Muscle layer of colon (tissue), 2 donors: ENCODE measurements around the gene VPS54.

ENCODE experiments used
- H3K27ac ChIP-seq: one replicate; pipeline ENCODE4 v1.7.0; 2013; ENCODE audit warnings: low read depth, mild to moderate bottlenecking, low read length, moderate library complexity
- H3K27me3 ChIP-seq, 2 donors: one replicate each; pipeline ENCODE4 v1.7.0; 2013; ENCODE audit warnings: low read length in 2 of 2, mild to moderate bottlenecking in 2 of 2; ENCODE audit not compliant: insufficient read depth in 2 of 2, control insufficient read depth in 1 of 2
- H3K36me3 ChIP-seq: one replicate; pipeline ENCODE4 v1.7.0; 2013; ENCODE audit warnings: mild to moderate bottlenecking, low read length; ENCODE audit not compliant: insufficient read depth
- H3K4me1 ChIP-seq: one replicate; pipeline ENCODE4 v1.7.0; 2013; ENCODE audit warnings: mild to moderate bottlenecking, low read length; ENCODE audit not compliant: insufficient read depth
- H3K4me3 ChIP-seq, 2 donors: one replicate each; pipeline ENCODE4 v1.7.0; 2013; ENCODE audit warnings: low read length in 2 of 2, low read depth in 1 of 2, mild to moderate bottlenecking in 1 of 2, moderate library complexity in 1 of 2
- H3K9ac ChIP-seq: one replicate; pipeline ENCODE4 v1.7.0; 2013; ENCODE audit warnings: low read length
- H3K9me3 ChIP-seq: one replicate; pipeline ENCODE4 v1.7.0; 2013; ENCODE audit warnings: mild to moderate bottlenecking, low read length
- donor health status: abdominal sarcoma.
- donor health status: Adenocarcinoma of cecum.

Gene VPS54

DNA sequence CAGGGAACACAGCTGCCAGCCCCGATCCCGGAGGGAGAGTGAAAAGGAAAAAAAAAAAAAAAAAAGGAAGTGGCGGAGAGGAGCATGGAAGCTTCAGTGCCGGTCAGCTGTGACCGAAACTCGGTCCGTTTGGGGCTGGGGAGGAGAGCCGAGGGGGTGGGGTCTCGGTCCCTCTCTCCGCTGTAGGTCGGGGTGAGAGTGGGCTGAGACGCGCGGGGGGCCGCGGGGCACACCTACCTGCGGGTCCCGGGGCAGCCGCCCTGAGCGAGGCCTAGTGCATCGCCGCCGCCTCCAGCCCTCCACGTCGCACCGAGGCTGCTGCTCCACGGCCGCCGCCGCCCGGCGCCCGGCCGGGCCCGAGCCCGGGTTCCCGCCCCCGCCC is 536 bp downstream of the VPS54 start:
- H3K4me3 ChIP-seq = peak overlapping the region; percentile 75 to 89

DNA sequence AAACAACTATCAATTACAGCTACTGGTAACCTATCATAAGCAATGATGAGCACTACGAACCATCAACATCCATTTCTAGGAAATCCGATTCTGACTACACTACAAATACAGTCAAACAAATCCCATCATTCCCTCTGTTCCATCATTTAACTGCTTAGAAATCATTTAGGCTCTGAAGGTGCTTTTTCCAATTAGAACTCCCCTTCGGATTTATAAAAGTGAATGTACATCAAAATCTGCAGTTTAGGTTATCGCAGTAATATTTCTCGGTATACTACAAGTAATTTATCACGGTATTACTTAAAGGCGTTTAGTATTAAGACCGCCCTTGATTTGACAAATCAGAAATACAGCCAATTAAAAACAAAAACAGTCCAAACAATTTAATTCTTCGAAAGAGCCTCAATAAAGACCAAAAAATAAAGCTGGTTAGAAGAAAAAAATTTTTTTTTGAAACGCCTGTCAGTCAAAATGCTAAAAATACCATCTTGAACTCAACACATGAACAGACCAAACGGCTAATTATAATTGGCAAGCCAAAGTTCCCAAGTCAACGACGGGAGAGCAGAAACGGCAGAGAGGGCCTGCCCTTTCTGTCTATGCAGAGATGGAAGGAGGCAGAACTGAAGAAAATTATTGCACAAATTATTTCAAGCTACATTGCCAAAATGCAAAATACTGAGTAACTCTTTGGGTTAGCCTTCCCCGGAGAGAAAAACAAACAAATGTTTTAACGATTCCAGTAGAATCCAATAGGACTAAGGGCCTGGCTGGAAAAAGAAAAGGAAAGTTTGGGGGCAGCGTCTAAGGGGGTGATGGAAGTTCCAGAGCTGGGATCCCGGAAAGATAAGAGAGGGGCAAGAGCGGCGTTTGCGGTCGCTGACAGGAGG is 1.2 kb downstream of the VPS54 start:
- Histone ChIP-seq H3K36me3 (no peaks in the 10 kb centered on the region), H3K4me3 (peak overlapping the region; percentile 75 to 89), H3K9ac (peak overlapping the region; percentile 45), H3K27me3 (no peaks in the 10 kb centered on the region), H3K9me3 (no peaks in the 10 kb centered on the region), H3K4me1 (peaks cover 30% of the 10 kb centered on the region), H3K27ac (peak overlapping the region; percentile 88)

More for the DNA sequence above, 536 bp downstream of the VPS54 start:
- no peaks in the 10 kb centered on the region for H3K36me3 ChIP-seq
- no peaks in the 10 kb centered on the region for H3K27me3 ChIP-seq
- H3K4me1 ChIP-seq = peaks cover 30% of the 10 kb centered on the region
- peak overlapping the region; percentile 45 for H3K9ac ChIP-seq
- peak overlapping the region; percentile 88 for H3K27ac ChIP-seq
- no peaks in the 10 kb centered on the region for H3K9me3 ChIP-seq

DNA sequence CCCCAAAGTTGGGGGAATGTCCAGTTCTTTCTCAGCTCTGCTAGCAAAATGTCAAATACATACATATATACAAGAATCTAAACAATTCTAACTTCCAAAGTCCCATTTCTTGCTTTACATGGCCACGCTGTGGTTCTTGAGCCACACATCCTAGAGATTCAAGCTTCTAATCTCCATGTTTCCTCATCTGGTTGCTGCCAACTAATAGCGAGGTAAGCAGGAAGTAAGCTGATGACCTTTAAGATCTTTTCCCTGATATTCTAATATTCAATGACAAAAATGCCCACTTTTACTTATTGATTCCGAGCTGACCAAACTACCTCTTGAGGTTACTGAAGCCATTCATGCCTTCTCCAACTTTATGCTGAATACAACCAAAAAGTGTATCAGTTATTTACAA is 3.3 kb downstream of the VPS54 start:
- Histone ChIP-seq H3K27me3 (no peaks in the 10 kb centered on the region), H3K9me3 (no peaks in the 10 kb centered on the region), H3K4me1 (peaks cover 35% of the 10 kb centered on the region), H3K9ac (no peak overlapping the region), H3K36me3 (no peaks in the 10 kb centered on the region), H3K27ac (no peak overlapping the region), H3K4me3 (no peak overlapping the region)

DNA sequence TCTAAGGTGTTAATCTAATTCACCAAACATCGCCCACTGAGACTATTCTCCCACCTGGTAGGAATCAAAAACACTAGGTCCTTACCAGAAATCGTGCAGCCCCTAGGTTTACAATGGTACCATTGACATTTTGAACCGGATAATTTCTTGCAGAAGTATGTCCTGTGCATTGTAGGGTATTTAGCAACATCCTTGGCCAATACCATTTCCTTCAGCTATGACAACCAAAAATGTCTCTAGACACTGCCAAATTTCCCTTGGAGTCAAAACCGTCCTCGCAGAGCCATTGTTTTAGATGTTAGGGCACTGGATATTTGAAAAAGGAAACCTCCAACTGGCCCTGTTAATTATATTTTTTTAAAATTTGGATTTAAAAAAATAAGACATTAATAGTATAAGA is 3.8 kb downstream of the VPS54 start:
- H3K27ac ChIP-seq = no peak overlapping the region
- no peak overlapping the region for H3K4me3 ChIP-seq
- no peaks in the 10 kb centered on the region for H3K27me3 ChIP-seq
- H3K9me3 ChIP-seq = no peaks in the 10 kb centered on the region
- H3K36me3 ChIP-seq = no peaks in the 10 kb centered on the region
- peaks cover 33% of the 10 kb centered on the region for H3K4me1 ChIP-seq
- H3K9ac ChIP-seq = no peak overlapping the region

DNA sequence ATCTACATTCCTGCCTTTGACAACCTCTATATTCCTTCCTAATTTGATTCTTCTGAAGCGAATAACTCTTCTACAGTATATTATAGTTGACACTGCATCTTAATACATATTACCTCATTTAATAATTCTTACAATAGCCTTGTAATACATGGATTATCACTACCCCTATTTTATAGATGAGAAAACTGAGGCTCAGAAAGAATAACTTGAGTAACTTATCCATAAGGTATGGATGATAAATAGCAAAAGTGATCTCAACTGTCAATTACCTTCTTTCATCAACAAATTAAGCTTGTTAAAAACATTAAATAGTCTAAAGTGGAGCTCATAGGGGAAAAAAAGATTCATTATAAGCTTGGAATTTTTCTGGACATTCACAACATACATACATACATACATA is 4.6 kb downstream of the VPS54 start:
- H3K4me3 ChIP-seq = no peak overlapping the region
- no peaks in the 10 kb centered on the region for H3K36me3 ChIP-seq
- no peaks in the 10 kb centered on the region for H3K9me3 ChIP-seq
- no peaks in the 10 kb centered on the region for H3K27me3 ChIP-seq
- no peak overlapping the region for H3K9ac ChIP-seq
- peaks cover 26% of the 10 kb centered on the region for H3K4me1 ChIP-seq
- H3K27ac ChIP-seq = no peak overlapping the region

DNA sequence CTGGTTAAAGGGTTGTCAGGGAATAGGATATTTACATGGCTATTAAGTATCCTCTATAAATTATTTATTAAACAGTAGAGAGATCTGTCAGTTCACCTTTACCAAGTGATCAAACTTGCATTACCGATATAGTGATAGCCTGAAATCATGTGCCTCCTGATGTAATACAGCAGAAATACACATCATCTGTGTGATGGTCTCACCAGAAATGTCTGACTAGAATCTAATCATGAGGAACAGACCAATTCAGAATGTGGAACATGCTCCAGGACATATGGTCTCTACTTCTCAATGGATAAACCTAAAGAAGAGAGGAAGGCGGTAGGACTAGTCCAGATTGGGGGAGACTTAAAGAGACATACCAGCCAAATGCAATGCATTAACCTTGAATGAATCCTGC is 6.2 kb downstream of the VPS54 start:
- Histone ChIP-seq H3K27ac (no peak overlapping the region), H3K9me3 (no peaks in the 10 kb centered on the region), H3K4me1 (peaks cover 24% of the 10 kb centered on the region), H3K36me3 (no peaks in the 10 kb centered on the region), H3K4me3 (no peak overlapping the region), H3K27me3 (no peaks in the 10 kb centered on the region), H3K9ac (no peak overlapping the region)

DNA sequence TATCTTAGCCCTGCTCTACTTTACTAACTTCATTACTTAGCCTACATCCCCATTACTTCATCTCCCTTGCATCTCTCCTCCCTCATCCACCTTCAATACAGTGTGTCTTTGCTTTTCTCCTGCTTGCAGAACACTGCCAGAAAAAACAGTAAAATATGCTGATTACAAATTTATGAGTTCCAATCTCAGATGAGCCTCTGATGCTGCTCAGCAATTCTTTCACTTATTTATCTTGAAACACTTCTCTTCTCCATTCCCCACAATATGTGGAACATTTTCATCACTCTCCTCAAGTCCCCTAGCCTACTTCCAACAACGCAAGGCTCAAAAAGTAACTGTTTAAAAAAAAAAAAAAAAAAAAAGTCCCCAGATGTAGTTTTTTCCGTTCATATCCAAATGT is 7.1 kb downstream of the VPS54 start:
- Histone ChIP-seq H3K36me3 (no peaks in the 10 kb centered on the region), H3K9me3 (no peaks in the 10 kb centered on the region), H3K4me1 (peaks cover 16% of the 10 kb centered on the region), H3K4me3 (no peak overlapping the region), H3K27ac (no peak overlapping the region), H3K9ac (no peak overlapping the region), H3K27me3 (no peaks in the 10 kb centered on the region)

DNA sequence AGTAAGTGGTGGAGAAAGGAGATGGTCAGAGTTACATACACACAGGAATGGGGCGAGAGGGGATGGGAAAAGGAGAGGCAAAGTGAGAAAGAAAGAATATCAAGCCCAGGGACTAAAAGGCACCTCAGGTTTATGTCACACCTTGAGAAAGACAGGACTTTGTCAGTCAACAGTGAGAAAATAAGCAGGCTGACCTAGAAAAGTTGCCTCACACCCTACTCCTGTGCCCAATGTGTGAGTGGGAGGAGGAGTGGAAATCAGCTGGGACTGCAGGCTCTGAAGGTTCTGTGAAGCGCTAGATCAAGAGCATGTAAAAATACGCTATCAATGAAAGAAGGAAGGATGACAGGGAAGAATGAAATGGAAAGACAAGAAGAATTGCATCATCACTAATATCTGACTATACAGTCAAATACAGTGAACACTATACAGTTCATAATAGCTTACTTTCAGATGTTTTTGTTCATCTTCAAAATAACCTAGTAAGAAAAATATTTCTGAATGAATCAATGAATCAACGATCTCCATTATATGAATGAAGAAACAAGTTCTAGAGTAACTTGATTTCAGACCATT is 10.7 kb downstream of the VPS54 start:
- Histone ChIP-seq H3K4me3 (no peak overlapping the region), H3K27me3 (no peaks in the 10 kb centered on the region), H3K36me3 (no peaks in the 10 kb centered on the region), H3K9ac (no peak overlapping the region), H3K27ac (no peak overlapping the region), H3K4me1 (peaks cover 5% of the 10 kb centered on the region), H3K9me3 (no peaks in the 10 kb centered on the region)

DNA sequence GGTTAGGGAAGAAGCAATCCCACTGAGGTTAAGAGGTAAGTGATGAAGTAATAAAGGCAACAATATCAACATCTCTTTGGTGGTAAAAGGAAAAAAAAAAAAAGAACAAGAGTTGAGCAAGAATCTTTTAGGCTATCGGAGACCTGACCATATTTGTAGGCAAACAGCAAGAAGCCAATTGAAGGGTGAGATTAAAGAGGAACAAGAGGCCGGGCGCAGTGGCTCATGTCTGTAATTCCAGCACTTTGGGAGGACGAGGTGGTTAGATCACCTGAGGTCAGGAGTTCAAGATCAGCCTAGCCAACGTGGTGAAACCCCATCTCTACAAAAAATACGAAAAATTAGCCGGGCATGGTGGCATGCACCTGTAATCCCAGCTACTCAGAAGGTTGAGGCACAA is 11.3 kb downstream of the VPS54 start:
- Histone ChIP-seq H3K4me1 (peaks cover 5% of the 10 kb centered on the region), H3K4me3 (no peak overlapping the region), H3K36me3 (no peaks in the 10 kb centered on the region), H3K27ac (no peak overlapping the region), H3K9me3 (no peaks in the 10 kb centered on the region), H3K9ac (no peak overlapping the region), H3K27me3 (no peaks in the 10 kb centered on the region)

DNA sequence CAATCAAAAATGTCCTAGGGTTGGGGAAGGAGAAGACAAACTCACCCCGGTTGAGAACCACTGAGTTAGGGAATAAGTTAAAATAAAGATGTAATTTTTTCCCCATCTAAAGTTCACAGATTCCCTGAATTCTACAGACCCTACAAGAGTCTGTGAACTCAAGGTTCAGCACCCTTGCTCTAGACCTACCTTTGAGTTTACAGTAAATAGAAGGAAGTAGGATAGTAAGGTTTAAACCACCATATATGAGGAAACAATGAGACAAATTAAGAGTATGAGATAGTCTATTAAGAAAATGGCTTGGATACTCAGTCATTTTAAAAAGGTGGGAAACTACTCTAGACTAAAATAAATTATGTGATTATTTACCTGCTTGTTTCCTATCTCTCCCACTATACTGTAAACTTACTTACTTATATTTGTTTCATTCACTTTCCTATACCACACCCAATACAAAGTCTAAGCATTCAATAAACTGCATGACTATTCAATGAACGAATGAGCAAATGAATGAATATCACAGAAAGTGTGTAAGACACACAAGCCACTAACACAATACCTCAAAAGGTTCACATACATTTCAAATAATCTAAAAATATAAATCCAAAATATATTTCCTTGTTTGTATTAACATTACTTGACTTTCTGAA is 13.4 kb downstream of the VPS54 start:
- H3K27ac ChIP-seq = no peak overlapping the region
- no peak overlapping the region for H3K9ac ChIP-seq
- H3K4me3 ChIP-seq = no peak overlapping the region
- H3K36me3 ChIP-seq = no peaks in the 10 kb centered on the region
- H3K27me3 ChIP-seq = no peaks in the 10 kb centered on the region
- no peaks in the 10 kb centered on the region for H3K9me3 ChIP-seq
- H3K4me1 ChIP-seq = peaks cover 4% of the 10 kb centered on the region

DNA sequence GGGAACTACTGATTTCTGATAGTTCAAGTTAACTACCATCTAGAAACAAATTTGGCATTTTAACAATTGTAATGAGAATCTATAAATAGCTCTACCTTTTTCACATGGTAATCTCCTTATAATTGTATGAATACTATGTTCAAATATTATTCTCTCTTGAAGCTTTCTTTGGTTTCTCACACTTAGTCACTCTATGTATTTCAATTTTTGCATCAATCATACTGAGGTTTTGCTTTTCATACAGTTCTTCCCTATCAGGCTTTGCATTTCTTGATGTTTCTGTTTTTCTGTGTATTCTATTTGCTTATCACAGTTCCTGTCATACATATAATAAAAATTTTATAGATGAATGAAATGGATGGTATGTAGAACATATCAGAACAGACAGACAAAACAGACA is 16.0 kb downstream of the VPS54 start:
- no peak overlapping the region for H3K4me3 ChIP-seq
- H3K4me1 ChIP-seq = peaks cover 4% of the 10 kb centered on the region
- no peaks in the 10 kb centered on the region for H3K27me3 ChIP-seq
- H3K9me3 ChIP-seq = no peaks in the 10 kb centered on the region
- H3K9ac ChIP-seq = no peak overlapping the region
- H3K36me3 ChIP-seq = no peaks in the 10 kb centered on the region
- H3K27ac ChIP-seq = no peak overlapping the region
